Astrocyte of the hippocampus (primary cell): ENCODE measurements around the gene NGEF.
"Not testable (repeated sequence)": the region's sequence is repeated elsewhere in the genome, so short reads cannot be mapped to it uniquely, and the experiment has no call there.

ENCODE experiments used
- DNase-seq: peaks from one replicate; pipeline ENCODE4 v3.0.0; 2011; ENCODE audit warnings: low read depth, low spot score

The NGEF gene

DNA sequence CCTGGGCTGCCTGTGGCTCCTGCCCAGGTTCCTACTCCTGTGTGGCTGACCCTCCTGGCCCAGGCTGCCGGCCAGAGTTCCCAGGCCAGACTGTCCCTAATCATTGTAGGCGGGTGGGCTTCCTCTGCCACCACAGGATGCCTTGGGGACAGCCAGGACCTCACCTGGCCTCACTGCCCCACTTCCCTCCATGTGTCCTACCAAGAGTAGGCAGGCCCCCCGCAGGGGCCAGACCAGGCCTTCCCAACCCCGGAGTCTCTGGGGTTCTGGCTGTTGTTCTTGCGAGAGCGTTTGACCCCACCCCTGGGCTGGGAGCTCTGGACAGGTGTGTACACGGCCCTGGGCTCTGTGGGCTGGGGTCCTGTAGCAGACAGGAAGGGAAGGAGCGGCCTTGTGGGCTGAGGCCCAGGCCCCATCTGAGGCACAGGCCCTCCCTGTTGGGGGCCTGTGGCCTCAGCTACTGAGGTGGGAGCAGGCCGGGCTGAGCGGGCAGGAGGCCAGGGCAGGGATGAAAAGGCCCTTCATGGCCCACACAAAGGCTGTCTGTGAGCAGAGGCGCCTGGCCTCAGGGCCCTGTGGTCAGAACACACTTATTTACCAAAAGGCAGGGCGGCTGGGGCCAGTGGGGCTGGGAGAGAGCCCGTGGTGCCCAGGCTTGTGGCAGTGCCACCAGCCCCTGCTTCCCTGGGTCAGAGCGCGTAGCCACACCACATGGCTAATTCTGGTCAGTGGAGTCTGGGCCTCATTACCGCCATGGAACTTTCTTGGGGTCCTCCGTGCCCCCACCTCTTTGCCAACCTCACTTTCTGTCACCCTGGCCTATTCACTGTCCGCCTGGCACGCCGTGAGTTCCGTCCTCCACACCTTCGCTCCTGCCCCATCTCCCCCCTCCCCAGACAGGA, 141.0 kb downstream of the NGEF start:
- DNase-seq, result no peak

DNA sequence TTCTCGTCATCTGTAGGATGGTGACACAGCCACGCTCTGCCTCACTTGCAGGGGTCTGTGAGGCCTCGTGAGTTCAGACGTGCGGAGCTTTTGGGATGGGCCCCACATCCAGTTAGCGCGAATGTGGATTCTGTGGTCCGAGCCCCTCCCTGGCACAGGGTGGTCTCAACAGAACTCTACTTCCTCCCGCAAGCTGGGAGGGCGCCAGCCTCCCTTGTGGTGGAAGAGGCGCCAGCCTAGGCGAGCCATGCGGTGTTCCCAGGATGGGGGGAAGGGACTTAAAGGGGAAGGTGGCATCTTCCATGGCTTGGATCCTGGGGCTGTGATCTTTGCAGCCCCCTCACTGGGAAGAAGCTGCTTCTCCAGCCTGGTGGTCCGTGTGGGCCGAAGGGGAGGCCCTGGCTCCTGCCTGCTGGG, 141.6 kb downstream of the NGEF start:
- no peak for DNase-seq

DNA sequence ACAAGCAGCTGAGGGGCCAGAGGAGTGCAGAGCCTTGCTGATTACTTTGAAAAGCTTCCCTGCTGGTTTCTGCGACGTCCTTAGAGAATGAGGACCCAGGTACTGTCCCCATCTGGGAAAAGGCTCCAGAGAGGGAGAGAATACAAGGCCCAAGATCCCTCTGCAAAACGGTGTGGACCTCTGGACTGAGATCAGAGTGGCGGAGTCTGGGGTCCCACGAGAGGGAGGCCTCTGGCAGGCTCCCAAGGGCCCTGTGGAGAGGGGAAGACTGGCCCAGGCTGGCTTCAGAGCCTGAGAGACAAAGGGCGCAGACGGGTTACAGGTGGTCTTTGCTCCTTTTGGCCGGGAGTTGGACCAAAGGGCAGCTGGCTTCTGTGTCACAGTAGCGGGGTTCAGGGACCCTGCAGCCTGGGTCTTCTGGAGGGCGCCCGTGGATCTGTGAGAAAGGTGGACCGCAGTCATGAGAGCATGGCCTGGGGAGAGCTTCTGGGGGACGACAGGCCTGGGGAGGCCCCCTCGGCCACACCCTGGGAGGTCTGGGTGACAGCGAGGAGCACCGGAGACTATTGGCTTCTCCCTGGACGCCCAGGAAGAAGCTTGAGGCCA, 142.2 kb downstream of the NGEF start:
- DNase-seq, result no peak

- DNase-seq, result no peak
Measured at GRCh38 chr2:232870018-232870765, 142.9 kb downstream of the NGEF start, which contains the start of gene SNORC. Gene SNORC, plus strand, starts transcription at chr2:232870264. Its CDS starts 78 bp downstream, at chr2:232870342.

- no peak for DNase-seq
Measured at GRCh38 chr2:232869138-232870017, 143.7 kb downstream of the NGEF start.

- DNase-seq, result no peak
Measured at GRCh38 chr2:232866104-232866503, 147.0 kb downstream of the NGEF start.

DNA sequence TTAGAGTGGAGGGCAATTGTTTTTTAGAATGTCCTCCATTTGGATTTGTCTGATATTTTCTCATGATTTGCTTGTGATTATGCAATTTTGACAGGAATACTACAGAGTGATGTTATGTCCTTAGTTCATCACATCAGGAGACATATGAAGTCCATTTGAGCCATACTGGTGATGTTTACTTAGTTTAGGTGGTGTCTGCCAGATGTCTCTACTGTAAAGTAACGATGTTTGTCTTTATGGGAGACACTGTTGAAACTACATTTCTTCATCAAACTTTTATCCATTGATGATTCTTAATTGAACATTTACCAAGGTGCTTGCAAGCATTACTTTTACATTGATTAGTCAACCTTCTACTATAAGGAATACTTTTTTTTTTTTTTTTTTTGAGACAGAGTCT, 147.9 kb downstream of the NGEF start:
- no peak for DNase-seq

DNA sequence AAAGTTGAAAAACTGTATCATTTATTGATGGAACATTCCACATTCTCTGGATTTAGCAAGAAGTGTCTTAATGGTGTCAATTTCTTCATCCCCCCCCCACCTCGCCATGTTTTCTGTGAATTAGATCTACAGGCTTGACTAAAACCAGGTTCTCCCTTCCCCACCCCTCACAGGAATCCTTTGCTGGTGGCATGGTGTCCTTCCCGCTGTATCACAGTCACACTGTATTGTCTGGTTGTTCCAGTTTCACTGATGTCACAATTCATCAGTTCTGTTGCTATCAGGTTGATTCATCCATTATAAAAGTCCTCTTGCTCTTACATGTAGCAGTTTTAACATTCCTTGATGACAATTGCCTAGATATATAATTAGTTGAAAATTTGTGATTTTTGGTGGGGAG, 149.1 kb downstream of the NGEF start:
- DNase-seq, result no peak

GRCh38 chr2:232861353-232861752, 151.7 kb downstream of the NGEF start:
- DNase-seq, result no peak

DNA sequence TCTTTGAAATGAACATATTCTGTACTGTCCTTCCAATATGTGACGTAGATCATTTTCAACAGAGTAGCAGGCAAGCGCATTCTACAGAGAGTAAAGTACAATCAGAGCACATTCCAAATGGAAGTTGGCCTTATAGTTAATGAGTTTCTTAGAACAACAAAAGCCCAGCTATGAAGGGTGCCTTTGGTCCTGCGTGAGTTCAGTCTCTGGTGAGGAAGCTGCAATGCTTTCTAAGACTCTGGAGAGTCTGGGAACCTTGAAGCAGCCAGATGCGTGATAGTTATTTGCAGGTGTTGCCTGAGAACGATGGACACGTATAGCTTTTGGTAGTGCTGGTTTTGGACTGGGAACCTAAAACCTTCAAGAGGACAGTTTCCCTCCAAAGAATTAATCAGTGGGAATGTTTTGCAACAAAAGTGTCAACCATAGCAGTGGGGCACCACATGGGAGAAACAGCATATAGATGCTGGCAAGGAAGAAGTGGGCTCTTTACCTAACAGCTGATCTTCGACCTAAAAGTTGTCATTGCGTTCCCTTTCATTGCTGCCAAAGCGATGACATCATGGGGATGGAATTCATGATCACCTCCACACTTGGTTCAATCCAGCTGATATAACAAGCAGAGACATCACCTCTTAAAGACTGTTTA, 152.3 kb downstream of the NGEF start:
- DNase-seq, result no peak

- no peak for DNase-seq
Measured at GRCh38 chr2:232859385-232859916, 153.6 kb downstream of the NGEF start.

DNA sequence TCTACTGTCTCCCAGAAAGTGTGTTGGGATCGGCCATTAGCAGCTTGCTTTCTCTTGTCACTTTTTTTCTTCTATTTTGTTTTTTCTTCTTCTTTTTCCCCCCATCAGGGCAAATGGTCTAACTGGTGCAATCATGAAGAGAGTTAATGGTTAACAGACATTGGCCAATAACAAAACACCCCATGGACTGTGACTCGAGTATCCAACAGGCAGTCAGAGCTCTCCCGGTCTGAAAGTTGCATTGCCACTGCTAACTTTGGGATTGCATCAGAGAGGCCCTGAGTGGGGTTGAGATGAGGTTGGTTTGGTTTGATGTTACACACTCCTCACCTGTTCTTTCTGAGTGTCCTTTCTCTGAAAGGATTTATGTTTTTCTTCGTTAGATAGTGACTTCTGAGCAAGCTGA, 155.9 kb downstream of the NGEF start:
- no peak for DNase-seq

- peak; percentile 82 for DNase-seq
Measured at GRCh38 chr2:232854082-232854481, 159.0 kb downstream of the NGEF start.

DNA sequence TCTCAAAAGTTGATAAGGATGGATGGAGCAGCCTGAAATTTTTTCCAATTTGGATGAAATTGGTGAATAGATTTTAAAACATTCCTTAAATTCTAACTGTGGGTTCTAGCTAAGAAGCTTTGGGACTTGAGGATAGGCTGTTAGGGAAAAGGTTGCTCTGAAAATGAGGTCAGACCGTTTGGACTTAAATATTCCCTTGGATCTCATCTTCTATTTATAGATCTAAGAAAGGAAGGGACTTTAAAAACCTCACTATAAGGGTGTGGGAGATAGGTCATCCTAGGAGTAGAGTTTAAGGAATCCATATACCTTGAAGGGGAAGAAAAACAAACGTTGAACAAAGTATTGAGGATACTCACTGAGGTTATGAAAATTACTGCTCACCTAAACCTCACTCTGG, 160.4 kb downstream of the NGEF start:
- no peak for DNase-seq

- DNase-seq, result not testable (repeated sequence)
Measured at GRCh38 chr2:232852081-232852480, 161.0 kb downstream of the NGEF start.

- DNase-seq, result no peak
Measured at GRCh38 chr2:232850039-232850438, 163.0 kb downstream of the NGEF start.

GRCh38 chr2:232846055-232846454, 167.0 kb downstream of the NGEF start:
- no peak for DNase-seq

DNA sequence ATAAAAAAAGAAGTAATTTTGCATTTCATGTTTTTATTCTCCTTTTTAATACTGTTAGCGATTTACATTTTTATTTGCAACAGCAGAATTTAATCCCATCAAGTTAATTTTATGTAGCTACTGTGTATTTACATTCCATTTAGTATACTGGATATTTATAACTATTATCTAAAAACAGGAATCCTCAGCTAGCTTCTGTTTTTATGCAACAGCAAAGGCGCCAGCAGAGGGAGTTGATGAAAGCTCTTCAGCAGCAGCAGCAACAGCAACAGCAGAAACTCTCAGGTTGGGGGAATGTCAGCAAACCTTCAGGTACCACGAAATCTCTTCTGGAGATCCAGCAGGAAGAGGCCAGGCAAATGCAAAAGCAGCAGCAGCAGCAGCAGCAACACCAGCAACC, 169.2 kb downstream of the NGEF start:
- no peak for DNase-seq

- DNase-seq, result no peak
Measured at GRCh38 chr2:232842689-232843088, 170.4 kb downstream of the NGEF start.

DNA sequence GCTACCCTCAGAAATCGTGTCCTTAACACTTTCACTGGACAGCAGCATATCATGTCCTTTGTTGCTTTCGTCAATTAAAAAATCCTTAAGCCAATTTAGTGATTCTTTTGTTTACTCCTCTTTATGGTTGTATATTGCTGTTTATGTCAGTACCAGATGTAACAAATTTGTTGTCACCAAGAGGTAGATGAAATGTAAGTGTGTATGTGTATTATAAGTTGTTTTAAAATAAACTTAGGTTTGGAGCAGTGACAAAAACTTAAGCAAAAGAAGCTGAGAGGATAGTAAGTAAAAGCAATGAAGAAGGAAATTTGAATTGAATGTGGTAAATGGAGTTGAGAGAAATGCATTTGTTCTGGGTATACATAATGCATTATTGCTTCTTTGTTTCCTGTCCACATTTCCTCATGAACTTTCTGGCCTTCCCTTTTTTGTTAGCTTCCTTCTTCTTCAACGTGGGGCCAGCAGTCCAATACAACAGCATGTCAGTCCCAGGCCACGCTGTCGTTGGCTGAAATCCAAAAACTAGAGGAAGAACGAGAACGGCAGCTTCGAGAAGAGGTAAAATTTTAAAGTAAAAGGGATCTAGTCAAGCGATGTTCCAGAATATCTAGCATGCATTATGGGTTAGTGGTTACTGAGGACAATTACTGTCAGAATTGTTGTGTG, 173.5 kb downstream of the NGEF start:
- no peak for DNase-seq
